H1 (cell line): Measurements from ENCODE around the gene TRPC4. TPM values are rescaled to one million over a fixed set of nuclear protein-coding genes. Genes with fewer than 3 reads are reported as not detected.

Source experiments
- CTCF ChIA-PET: fragments of 300-600 bp; sonication (Branson Sonifier 250); formaldehyde crosslinking; loops from one replicate; lab custom pipeline; 2021; ENCODE audit not compliant: partially characterized antibody; lab: Charles Lee
- POLR2A ChIA-PET: fragments of 300-600 bp; sonication (Branson Sonifier 250); formaldehyde crosslinking; loops from one replicate; lab custom pipeline; 2021; ENCODE audit warnings: inconsistent platforms; ENCODE audit not compliant: partially characterized antibody; lab: Charles Lee
- DNase-seq, 2 experiments: peaks; one replicate each; pipeline versions ENCODE4 v3.0.0 to v3.0.0-alpha.2; 2010 to 2022; ENCODE audit warnings: low spot score in 2 of 2, low read depth in 1 of 2, mixed read lengths in 1 of 2
- FAIRE-seq: peaks from 2 replicates; lab custom pipeline; 2011; peaks lifted over from hg19 to GRCh38; lab: Jason Lieb, UNC
- H2AFZ ChIP-seq: 2 replicates; pipeline ENCODE4 v1.8.1; 2012; ENCODE audit warnings: low read length, inconsistent platforms
- H2AK5ac ChIP-seq: 2 replicates; pipeline ENCODE4 v1.6.1; 2013; ENCODE audit warnings: low read depth, low read length
- H2BK120ac ChIP-seq: replicated peaks from 2 replicates; pipeline ENCODE3; 2013; ENCODE audit warnings: low read depth, low read length, inconsistent platforms
- H2BK12ac ChIP-seq: 2 replicates; pipeline ENCODE4 v1.6.1; 2013; ENCODE audit warnings: low read depth, low read length
- H2BK15ac ChIP-seq: 2 replicates; pipeline ENCODE4 v1.6.1; 2013; ENCODE audit warnings: low read length
- H2BK20ac ChIP-seq: 2 replicates; pipeline ENCODE4 v1.6.1; 2013; ENCODE audit warnings: low read length
- H2BK5ac ChIP-seq: 2 replicates; pipeline ENCODE4 v1.6.1; 2013; ENCODE audit warnings: low read depth, low read length
- H3K14ac ChIP-seq: 2 replicates; pipeline ENCODE4 v1.6.1; 2013; ENCODE audit warnings: inconsistent platforms; ENCODE audit not compliant: insufficient read length
- H3K18ac ChIP-seq: 2 replicates; pipeline ENCODE4 v1.6.1; 2013; ENCODE audit warnings: low read length; ENCODE audit errors: extremely low read depth
- H3K23ac ChIP-seq: 2 replicates; pipeline ENCODE4 v1.6.1; 2013; ENCODE audit warnings: inconsistent platforms; ENCODE audit not compliant: insufficient read length
- H3K23me2 ChIP-seq: 2 replicates; pipeline ENCODE4 v1.6.1; 2013; ENCODE audit warnings: low read depth, low read length
- H3K27ac ChIP-seq: 2 replicates; pipeline ENCODE4 v1.6.1; 2011; ENCODE audit warnings: low read depth, low read length, inconsistent platforms
- H3K27me3 ChIP-seq, 4 experiments: replicated peaks in 1 of 4; 1 replicate in 1 of 4; 2 replicates in 3 of 4; pipeline versions ENCODE4 v1.6.1 to v1.8.1; 2011 to 2013; ENCODE audit warnings: low read length in 3 of 4, mild to moderate bottlenecking in 3 of 4, inconsistent platforms in 2 of 4, mixed read lengths in 2 of 4, moderate library complexity in 1 of 4; ENCODE audit not compliant: control insufficient read depth in 3 of 4, insufficient read depth in 3 of 4; ENCODE audit errors: extremely low read depth in 1 of 4
- H3K36me3 ChIP-seq, 4 experiments: 2 replicates each; pipeline versions ENCODE4 v1.6.1 to v1.8.1; 2011 to 2013; ENCODE audit warnings: mild to moderate bottlenecking in 4 of 4, low read length in 3 of 4, moderate library complexity in 2 of 4, control low read depth in 1 of 4, inconsistent platforms in 1 of 4; ENCODE audit not compliant: insufficient read depth in 4 of 4, control insufficient read depth in 2 of 4
- H3K4ac ChIP-seq: replicated peaks from 2 replicates; pipeline ENCODE3; 2013; ENCODE audit warnings: low read length, low read depth, mixed read lengths, inconsistent platforms; ENCODE audit not compliant: insufficient read length
- H3K4me1 ChIP-seq, 4 experiments: replicated peaks in 1 of 4; 1 replicate in 1 of 4; 2 replicates in 3 of 4; pipeline versions ENCODE4 v1.6.1 to v1.8.1; 2011 to 2013; ENCODE audit warnings: low read length in 3 of 4, inconsistent platforms in 2 of 4, mixed read lengths in 1 of 4; ENCODE audit not compliant: insufficient read depth in 4 of 4, control insufficient read depth in 3 of 4
- H3K4me2 ChIP-seq, 2 experiments: 2 replicates each; pipeline versions ENCODE4 v1.6.1 to v1.8.1; 2011 to 2013; ENCODE audit warnings: low read depth in 2 of 2, low read length in 2 of 2, control low read depth in 1 of 2, inconsistent platforms in 1 of 2, mild to moderate bottlenecking in 1 of 2; ENCODE audit not compliant: insufficient read depth in 1 of 2
- H3K4me3 ChIP-seq, 4 experiments: fragments of 200-600, 300-600 bp in 1 of 4; sonication (generic), shearing (Covaris generic), sonication (Bioruptor Twin) in 1 of 4; 2 replicates each; pipeline versions ENCODE4 v1.5.1 to v1.8.1; 2011 to 2016; ENCODE audit warnings: low read length in 4 of 4, low read depth in 3 of 4, control low read depth in 2 of 4, inconsistent platforms in 2 of 4, mild to moderate bottlenecking in 2 of 4, mixed read lengths in 1 of 4, moderate library complexity in 1 of 4; ENCODE audit not compliant: insufficient read depth in 2 of 4; ENCODE audit errors: extremely low read depth in 1 of 4
- H3K56ac ChIP-seq: replicated peaks from 2 replicates; pipeline ENCODE3; 2013; ENCODE audit warnings: low read depth, mild to moderate bottlenecking, mixed read lengths, low read length, inconsistent platforms; ENCODE audit not compliant: insufficient read length
- H3K79me1 ChIP-seq: 2 replicates; pipeline ENCODE4 v1.6.1; 2013; ENCODE audit warnings: low read depth, low read length, control low read depth
- H3K79me2 ChIP-seq, 2 experiments: 2 replicates each; pipeline versions ENCODE4 v1.6.1 to v1.8.1; 2012 to 2013; ENCODE audit warnings: low read length in 2 of 2, mild to moderate bottlenecking in 2 of 2, inconsistent platforms in 1 of 2; ENCODE audit not compliant: insufficient read depth in 2 of 2, control insufficient read depth in 1 of 2
- H3K9ac ChIP-seq, 4 experiments: replicated peaks in 1 of 4; 1 replicate in 1 of 4; 2 replicates in 3 of 4; pipeline versions ENCODE4 v1.6.1 to v1.8.1; 2011 to 2013; ENCODE audit warnings: low read depth in 3 of 4, low read length in 3 of 4, control low read depth in 2 of 4, mild to moderate bottlenecking in 2 of 4, moderate library complexity in 2 of 4, inconsistent platforms in 1 of 4; ENCODE audit errors: extremely low read depth in 1 of 4
- H3K9me3 ChIP-seq, 2 experiments: 2 replicates each; pipeline versions ENCODE4 v1.6.1 to v1.8.1; 2012 to 2013; ENCODE audit warnings: mild to moderate bottlenecking in 2 of 2, moderate library complexity in 2 of 2, control low read depth in 1 of 2, inconsistent platforms in 1 of 2, low read depth in 1 of 2, low read length in 1 of 2, mixed read lengths in 1 of 2; ENCODE audit not compliant: insufficient read depth in 2 of 2
- H4K20me1 ChIP-seq, 2 experiments: replicated peaks in 1 of 2; 2 replicates each; pipeline versions ENCODE3 to v1.8.1; 2011 to 2013; ENCODE audit warnings: inconsistent platforms in 2 of 2, low read length in 2 of 2, mild to moderate bottlenecking in 1 of 2; ENCODE audit not compliant: insufficient read depth in 2 of 2, control insufficient read depth in 1 of 2
- H4K5ac ChIP-seq: 2 replicates; pipeline ENCODE4 v1.6.1; 2013; ENCODE audit warnings: low read length, low read depth, mixed read lengths, inconsistent platforms; ENCODE audit not compliant: insufficient read length
- H4K8ac ChIP-seq: 2 replicates; pipeline ENCODE4 v1.8.0; 2013; ENCODE audit warnings: mild to moderate bottlenecking, moderate library complexity, low read length, inconsistent platforms; ENCODE audit not compliant: insufficient read depth; ENCODE audit errors: extremely low read depth
- H4K91ac ChIP-seq: replicated peaks from 2 replicates; pipeline ENCODE3; 2013; ENCODE audit warnings: low read length, mixed read lengths, inconsistent platforms; ENCODE audit not compliant: insufficient read length
- CEBPB ChIP-seq: IDR thresholded peaks from 2 replicates; pipeline ENCODE4 v1.6.1; 2012; ENCODE audit warnings: low read depth, low read length
- CTCF ChIP-seq, 3 experiments: IDR thresholded peaks; 1 replicate in 2 of 3; 2 replicates in 1 of 3; pipeline versions ENCODE4 v1.5.1 to v1.6.1; 2011; ENCODE audit warnings: low read length in 3 of 3, mild to moderate bottlenecking in 3 of 3, inconsistent platforms in 2 of 3, low read depth in 1 of 3, moderate library complexity in 1 of 3; ENCODE audit not compliant: insufficient read depth in 1 of 3; ENCODE audit errors: control extremely low read depth in 1 of 3
- GABPA ChIP-seq: IDR thresholded peaks from 2 replicates; pipeline ENCODE4 v1.6.1; 2011; ENCODE audit warnings: mild to moderate bottlenecking, low read length, moderate library complexity, borderline replicate concordance; ENCODE audit not compliant: insufficient read depth
- HDAC2 ChIP-seq, 2 experiments: fragments of 300-600 bp in 1 of 2; sonication (generic) in 1 of 2; IDR thresholded peaks; 2 replicates each; pipeline ENCODE4 v1.6.1; 2011 to 2012; ENCODE audit warnings: low read depth in 2 of 2, low read length in 2 of 2, mild to moderate bottlenecking in 2 of 2, moderate library complexity in 2 of 2, borderline replicate concordance in 1 of 2, inconsistent platforms in 1 of 2
- MAFK ChIP-seq: IDR thresholded peaks from 2 replicates; pipeline ENCODE4 v1.6.1; 2012; ENCODE audit warnings: low read depth, mild to moderate bottlenecking, improper control_type of control experiment, low read length
- PHF8 ChIP-seq: fragments of 200-600 bp; sonication (generic); conservative IDR thresholded peaks from 2 replicates; pipeline ENCODE4 v1.7.1; 2012; ENCODE audit warnings: low read depth, mild to moderate bottlenecking, inconsistent platforms, low read length, moderate library complexity
- POLR2AphosphoS5 ChIP-seq: IDR thresholded peaks from 2 replicates; pipeline ENCODE4 v1.6.1; 2011; ENCODE audit warnings: low read depth, low read length
- RFX5 ChIP-seq: IDR thresholded peaks from 2 replicates; pipeline ENCODE4 v1.6.1; 2011; ENCODE audit warnings: low read depth, low read length, improper control_type of control experiment, borderline replicate concordance
- RXRA ChIP-seq: IDR thresholded peaks from 2 replicates; pipeline ENCODE4 v1.6.1; 2011; ENCODE audit warnings: low read depth, mild to moderate bottlenecking, low read length, moderate library complexity; ENCODE audit not compliant: insufficient read depth
- SIN3A ChIP-seq, 2 experiments: IDR thresholded peaks in 1 of 2; conservative IDR thresholded peaks in 1 of 2; 2 replicates each; pipeline ENCODE4 v1.6.1; 2011 to 2012; ENCODE audit warnings: low read length in 2 of 2, improper control_type of control experiment in 1 of 2, low read depth in 1 of 2, mild to moderate bottlenecking in 1 of 2
- TAF1 ChIP-seq: IDR thresholded peaks from 2 replicates; pipeline ENCODE4 v1.6.1; 2011; ENCODE audit warnings: mild to moderate bottlenecking, low read depth, low read length
- YY1 ChIP-seq: IDR thresholded peaks from 2 replicates; pipeline ENCODE4 v1.6.1; 2011; ENCODE audit warnings: low read depth, mild to moderate bottlenecking, low read length
- ZNF274 ChIP-seq: IDR thresholded peaks from 2 replicates; pipeline ENCODE4 v1.7.0; 2012; ENCODE audit warnings: low read length, borderline replicate concordance; ENCODE audit errors: extremely low read depth
- polyA plus RNA-seq, 7 experiments: library from polyadenylated mRNA; depleted of rRNA in 3 of 7; stranded (reverse) in 5 of 7; unstranded in 2 of 7; fragments of >200 nt in 5 of 7; fragments of 200-250 nt in 2 of 7; gene quantifications; 1 replicate in 5 of 7; 2 replicates in 1 of 7; 4 replicates in 1 of 7; pipeline versions ENCODE4 v1.2.1 to v1.2.3, GENCODE V29; 2011 to 2013; ENCODE audit warnings: missing spikeins in 2 of 7, mixed read lengths in 2 of 7
- total RNA-seq: library from RNA; stranded (reverse); fragmentation: NEBNext Ultra II Directional; extraction: Animal tissue kit (Norgen Biotek cat#: 25700); gene quantifications from 2 replicates; pipeline ENCODE4 v1.2.1, GENCODE V29; 2021

TRPC4 gene
- total and polyA plus RNA-seq, 2 of the 8 experiments (the other 6 are each of a cell fraction or from before 2014, with no cell fraction given): 12.3 to 14.7 TPM

GRCh38 chr13:37777676-37778075 is 91.9 kb downstream of the TRPC4 start:
- Histone ChIP-seq H3K27ac (no peak overlapping the region), H2BK120ac (no peak overlapping the region), H3K18ac (no peak overlapping the region), H2BK15ac (no peak overlapping the region), H3K14ac (no peak overlapping the region), H2AK5ac (no peak overlapping the region), H4K20me1 (peaks cover 1 to 2% of the 10 kb centered on the region in 2 experiments), H3K79me1 (no peaks in the 10 kb centered on the region), H4K8ac (no peak overlapping the region), H3K4ac (no peak overlapping the region), H2BK5ac (no peak overlapping the region), H3K4me3 (no peak overlapping the region), H3K9me3 (no peaks in the 10 kb centered on the region), H3K4me1 (no peaks in the 10 kb centered on the region), H3K79me2 (peaks cover 0 to 14% of the 10 kb centered on the region in 2 experiments; a peak in 2 of 4 replicates), H3K4me2 (no peak overlapping the region), H3K27me3 (no peaks in the 10 kb centered on the region), H2BK20ac (no peak overlapping the region), H3K23me2 (no peaks in the 10 kb centered on the region), H3K56ac (no peak overlapping the region), H2BK12ac (no peak overlapping the region), H3K36me3 (peaks cover 0 to 2% (median 0%) of the 10 kb centered on the region in 4 experiments; a peak in 2 of 8 replicates), H4K5ac (no peak overlapping the region), H3K23ac (no peak overlapping the region), H4K91ac (no peak overlapping the region), H3K9ac (no peak overlapping the region), H2AFZ (no peak overlapping the region)
- TF ChIP-seq ZNF274 (no peak), CTCF (IDR thresholded peaks at IDR 0.05; ENCODE audit: control extremely low read depth in 1 of 3, insufficient read depth in 1 of 3, low read depth in 1 of 3, low read length in 3 of 3) (no peak), YY1 (no peak), HDAC2 (IDR thresholded peaks at IDR 0.05; ENCODE audit: borderline replicate concordance in 1 of 2, low read depth in 2 of 2, low read length in 2 of 2) (no peak), RFX5 (no peak), MAFK (no peak), PHF8 (no peak), GABPA (no peak), SIN3A (conservative IDR thresholded peaks at IDR 0.05 in 1 of 2, IDR thresholded peaks at IDR 0.05 in 1 of 2; ENCODE audit: low read depth in 1 of 2, low read length in 2 of 2) (no peak), TAF1 (no peak), CEBPB (no peak), RXRA (no peak), POLR2AphosphoS5 (no peak)
- no peak for FAIRE-seq
- DNase-seq: no peak
- CTCF ChIA-PET: no interaction called here
- POLR2A ChIA-PET: no interaction called here
